ENCODE results near the gene NFIA.

The NFIA gene

DNA sequence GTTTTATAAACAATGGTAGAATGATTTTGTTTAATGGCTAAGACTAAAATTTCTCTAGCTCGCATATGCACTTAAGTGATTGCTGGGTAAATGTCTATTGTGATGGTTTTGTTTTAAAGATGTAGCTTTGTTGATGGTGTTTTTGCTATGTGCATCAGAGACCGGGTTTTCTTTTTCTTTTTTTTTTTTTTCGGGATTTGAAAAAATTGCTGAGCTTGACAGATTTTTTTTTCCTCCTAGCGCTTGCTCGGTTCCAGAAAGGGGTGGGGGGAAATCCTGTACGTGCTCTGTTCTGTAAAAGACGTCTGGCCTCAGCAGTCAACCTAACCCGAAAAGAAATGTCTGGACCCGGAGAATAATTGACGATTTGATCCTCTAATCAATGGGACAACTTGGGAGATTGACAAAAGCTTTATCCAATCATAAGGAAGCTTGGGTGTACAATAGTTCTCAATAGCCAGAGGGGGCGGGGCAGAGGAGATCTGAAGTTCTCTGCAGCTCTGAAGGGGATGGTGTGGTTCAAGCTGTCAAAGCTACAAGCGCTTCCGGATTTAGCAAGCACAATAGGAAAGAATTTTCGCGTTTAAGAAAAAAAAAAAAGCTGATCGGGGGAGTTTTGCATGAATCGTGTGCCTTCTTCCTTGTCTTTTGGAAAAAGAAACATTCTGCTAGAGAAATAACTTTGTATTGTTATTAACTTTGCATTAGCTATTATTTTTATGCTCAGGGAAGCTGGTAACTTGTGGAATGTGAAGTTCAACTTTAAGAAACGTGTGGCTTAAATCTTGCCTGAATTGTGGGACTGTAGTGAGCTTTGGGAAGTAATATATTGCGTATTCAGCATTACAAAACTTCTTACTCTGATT lies 4.5 kb upstream of the NFIA start:
- TF ChIP-seq CTCF (conservative IDR thresholded peaks at IDR 0.05; ENCODE audit: low read depth, low read length): no peak
- peak; percentile 100 for DNase-seq (ENCODE audit: low read depth)
- H3K4me3 ChIP-seq (ENCODE audit: low read depth, low read length): peak overlapping the region; percentile 72

- TF ChIP-seq CTCF (conservative IDR thresholded peaks at IDR 0.05; ENCODE audit: low read depth, low read length): no peak
- H3K4me3 ChIP-seq (ENCODE audit: low read depth, low read length): no peak overlapping the region
- DNase-seq (ENCODE audit: low read depth): peak; percentile 63
These were observed 3.6 kb upstream of the NFIA start for GRCh38 chr1:61078618-61079295.

- TF ChIP-seq CTCF (conservative IDR thresholded peaks at IDR 0.05; ENCODE audit: low read depth, low read length): no peak
- H3K4me3 ChIP-seq (ENCODE audit: low read depth, low read length): peak overlapping the region; percentile 42
- DNase-seq (ENCODE audit: low read depth): no peak
These were observed 3.0 kb upstream of the NFIA start for GRCh38 chr1:61079296-61079897.

- H3K4me3 ChIP-seq (ENCODE audit: low read depth, low read length): peak overlapping the region; percentile 42
- DNase-seq (ENCODE audit: low read depth): peak; percentile 86
- peak; percentile 44 for TF ChIP-seq CTCF (conservative IDR thresholded peaks at IDR 0.05; ENCODE audit: low read depth, low read length)
These were observed 2.4 kb upstream of the NFIA start for GRCh38 chr1:61079898-61080336.

DNA sequence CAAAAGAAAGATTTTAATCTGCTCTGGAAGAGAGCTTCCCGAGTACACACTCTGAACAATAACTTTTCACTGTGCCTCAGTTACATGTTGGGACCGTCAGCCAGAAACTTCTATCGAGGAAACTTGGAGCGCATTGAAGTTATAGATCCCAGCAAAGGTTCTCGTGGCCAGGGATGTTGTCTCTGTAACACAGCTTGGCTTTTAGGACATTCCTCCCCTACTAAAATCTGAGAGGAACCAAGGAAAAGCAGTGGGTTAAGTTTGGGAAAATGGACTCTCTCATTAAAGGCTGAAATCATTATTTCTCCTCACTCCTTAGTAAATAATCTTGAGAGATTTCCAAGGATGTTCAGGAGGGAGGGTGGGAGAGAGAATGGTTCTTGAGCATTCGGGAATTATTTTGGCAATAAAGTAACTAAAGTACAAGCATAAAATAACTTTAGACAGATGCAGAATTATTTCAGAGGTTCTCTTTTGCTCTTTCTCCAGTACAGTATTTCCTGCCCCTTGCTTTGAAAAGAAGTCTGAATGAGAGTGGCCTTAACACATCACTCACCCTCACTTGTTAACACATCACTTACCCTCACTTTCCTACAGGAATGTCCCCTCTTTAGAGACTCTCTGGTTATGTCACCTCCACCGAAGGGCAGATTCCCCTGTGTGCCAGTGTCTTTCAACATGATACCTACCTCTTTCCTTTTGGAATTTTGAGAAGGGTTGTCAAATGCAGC lies 1.8 kb upstream of the NFIA start:
- DNase-seq (ENCODE audit: low read depth): no peak
- no peak for TF ChIP-seq CTCF (conservative IDR thresholded peaks at IDR 0.05; ENCODE audit: low read depth, low read length)
- H3K4me3 ChIP-seq (ENCODE audit: low read depth, low read length): peak overlapping the region; percentile 42

DNA sequence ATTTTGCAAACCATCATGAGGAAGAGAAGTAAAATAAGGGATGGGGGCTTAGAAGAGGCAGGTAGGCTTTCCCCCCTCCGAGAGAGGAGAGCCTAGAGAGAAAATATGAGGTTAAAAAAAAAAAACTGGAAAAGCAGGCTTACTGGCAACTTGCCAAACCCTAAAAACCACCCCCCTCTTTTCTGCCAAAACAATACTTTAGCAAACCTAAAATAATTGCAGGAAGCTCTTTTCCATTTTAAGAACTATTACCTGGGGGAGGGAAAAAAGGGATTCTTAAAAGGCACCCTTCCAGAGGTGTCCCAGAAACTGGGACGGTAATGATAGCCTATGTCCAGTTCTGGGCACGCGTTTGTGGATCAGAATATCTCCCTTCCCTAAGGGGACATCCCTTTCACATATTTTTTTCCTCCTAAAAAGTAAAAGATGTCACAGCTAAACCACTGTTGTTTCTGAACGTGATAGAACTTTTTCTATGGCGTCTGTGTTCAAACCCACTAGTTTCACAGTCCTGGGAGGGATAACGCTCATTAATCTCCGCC lies 1.1 kb upstream of the NFIA start:
- DNase-seq (ENCODE audit: low read depth): no peak
- no peak for TF ChIP-seq CTCF (conservative IDR thresholded peaks at IDR 0.05; ENCODE audit: low read depth, low read length)
- peak overlapping the region; percentile 77 for H3K4me3 ChIP-seq (ENCODE audit: low read depth, low read length)

All from choroid plexus epithelial cell (primary cell).